K562 (cell line): Measurements from ENCODE around the gene PMCH.

Source experiments
- EP300 ChIP-seq: IDR thresholded peaks from 2 replicates; pipeline ENCODE4 v1.6.1; 2012; ENCODE audit warnings: low read length, improper control_type of control experiment
- POLR2A ChIP-seq: fragments of 450-650 bp; conservative IDR thresholded peaks from 2 replicates; pipeline ENCODE4 v1.6.1; 2016
- POLR2AphosphoS5 ChIP-seq: IDR thresholded peaks from 2 replicates; pipeline ENCODE4 v1.6.1; 2011; ENCODE audit warnings: mild to moderate bottlenecking, low read depth, low read length, moderate library complexity; ENCODE audit not compliant: control insufficient read depth, insufficient read depth
- PURB ChIP-seq: sonication (generic); formaldehyde crosslinking; IDR thresholded peaks from 2 replicates; pipeline ENCODE4 v1.9.0; 2021; ENCODE audit warnings: low read depth, mild to moderate bottlenecking, missing genetic modification reagents
- TF ChIP-seq, protein P1 (sequence below), 2 experiments: fragments of 450-650 bp; IDR thresholded peaks; 2 replicates each; pipeline ENCODE4 v1.6.1; 2016; ENCODE audit warnings: mild to moderate bottlenecking in 2 of 2, borderline replicate concordance in 1 of 2, low read depth in 1 of 2, moderate library complexity in 1 of 2
- TF ChIP-seq, protein P2 (sequence below), 3 experiments: IDR thresholded peaks in 2 of 3; conservative IDR thresholded peaks in 1 of 3; 2 replicates each; pipeline ENCODE4 v1.5.1; 2011 to 2012; ENCODE audit warnings: low read length in 3 of 3, mild to moderate bottlenecking in 3 of 3, control low read depth in 2 of 3, improper control_type of control experiment in 1 of 3, inconsistent platforms in 1 of 3, low read depth in 1 of 3, mixed read lengths in 1 of 3, moderate library complexity in 1 of 3; ENCODE audit not compliant: insufficient read depth in 2 of 3
- TF ChIP-seq, protein P3 (sequence below): fragments of 250-450 bp; sonication (Bioruptor Pico); IDR thresholded peaks from 2 replicates; pipeline ENCODE4 v1.4.0; 2020; ENCODE audit warnings: mild to moderate bottlenecking

DNA sequence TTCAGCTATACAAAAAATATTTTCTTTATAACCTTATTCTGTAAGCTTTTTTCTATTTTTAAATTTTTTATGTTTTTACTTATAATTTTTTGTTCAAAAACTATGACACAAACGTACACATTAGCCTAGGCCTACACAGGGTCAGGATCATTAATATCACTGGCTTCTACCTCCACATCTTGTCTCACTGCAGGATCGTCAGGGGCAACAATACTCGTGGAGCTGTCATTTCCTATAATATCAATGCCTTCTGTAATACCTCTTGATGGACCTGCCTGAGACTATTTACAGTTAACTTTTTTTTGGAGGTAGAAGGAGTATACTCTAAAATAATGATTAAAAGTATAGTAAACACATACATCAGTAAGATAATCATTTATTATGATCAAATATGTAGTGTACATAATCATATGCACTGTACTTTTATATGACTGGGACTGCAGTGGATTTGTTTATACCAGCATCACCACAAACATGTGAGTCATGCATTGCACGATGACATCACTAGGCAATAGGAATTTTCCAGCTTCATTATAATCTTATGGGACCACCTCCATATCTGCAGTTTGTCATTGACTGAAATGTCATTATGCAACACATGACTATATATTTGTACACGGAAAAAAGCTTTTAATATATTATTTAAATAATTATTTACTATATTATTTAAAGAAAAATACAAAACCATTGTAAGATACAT, 18.5 kb upstream of the PMCH start:
- TF ChIP-seq, protein P1, sequence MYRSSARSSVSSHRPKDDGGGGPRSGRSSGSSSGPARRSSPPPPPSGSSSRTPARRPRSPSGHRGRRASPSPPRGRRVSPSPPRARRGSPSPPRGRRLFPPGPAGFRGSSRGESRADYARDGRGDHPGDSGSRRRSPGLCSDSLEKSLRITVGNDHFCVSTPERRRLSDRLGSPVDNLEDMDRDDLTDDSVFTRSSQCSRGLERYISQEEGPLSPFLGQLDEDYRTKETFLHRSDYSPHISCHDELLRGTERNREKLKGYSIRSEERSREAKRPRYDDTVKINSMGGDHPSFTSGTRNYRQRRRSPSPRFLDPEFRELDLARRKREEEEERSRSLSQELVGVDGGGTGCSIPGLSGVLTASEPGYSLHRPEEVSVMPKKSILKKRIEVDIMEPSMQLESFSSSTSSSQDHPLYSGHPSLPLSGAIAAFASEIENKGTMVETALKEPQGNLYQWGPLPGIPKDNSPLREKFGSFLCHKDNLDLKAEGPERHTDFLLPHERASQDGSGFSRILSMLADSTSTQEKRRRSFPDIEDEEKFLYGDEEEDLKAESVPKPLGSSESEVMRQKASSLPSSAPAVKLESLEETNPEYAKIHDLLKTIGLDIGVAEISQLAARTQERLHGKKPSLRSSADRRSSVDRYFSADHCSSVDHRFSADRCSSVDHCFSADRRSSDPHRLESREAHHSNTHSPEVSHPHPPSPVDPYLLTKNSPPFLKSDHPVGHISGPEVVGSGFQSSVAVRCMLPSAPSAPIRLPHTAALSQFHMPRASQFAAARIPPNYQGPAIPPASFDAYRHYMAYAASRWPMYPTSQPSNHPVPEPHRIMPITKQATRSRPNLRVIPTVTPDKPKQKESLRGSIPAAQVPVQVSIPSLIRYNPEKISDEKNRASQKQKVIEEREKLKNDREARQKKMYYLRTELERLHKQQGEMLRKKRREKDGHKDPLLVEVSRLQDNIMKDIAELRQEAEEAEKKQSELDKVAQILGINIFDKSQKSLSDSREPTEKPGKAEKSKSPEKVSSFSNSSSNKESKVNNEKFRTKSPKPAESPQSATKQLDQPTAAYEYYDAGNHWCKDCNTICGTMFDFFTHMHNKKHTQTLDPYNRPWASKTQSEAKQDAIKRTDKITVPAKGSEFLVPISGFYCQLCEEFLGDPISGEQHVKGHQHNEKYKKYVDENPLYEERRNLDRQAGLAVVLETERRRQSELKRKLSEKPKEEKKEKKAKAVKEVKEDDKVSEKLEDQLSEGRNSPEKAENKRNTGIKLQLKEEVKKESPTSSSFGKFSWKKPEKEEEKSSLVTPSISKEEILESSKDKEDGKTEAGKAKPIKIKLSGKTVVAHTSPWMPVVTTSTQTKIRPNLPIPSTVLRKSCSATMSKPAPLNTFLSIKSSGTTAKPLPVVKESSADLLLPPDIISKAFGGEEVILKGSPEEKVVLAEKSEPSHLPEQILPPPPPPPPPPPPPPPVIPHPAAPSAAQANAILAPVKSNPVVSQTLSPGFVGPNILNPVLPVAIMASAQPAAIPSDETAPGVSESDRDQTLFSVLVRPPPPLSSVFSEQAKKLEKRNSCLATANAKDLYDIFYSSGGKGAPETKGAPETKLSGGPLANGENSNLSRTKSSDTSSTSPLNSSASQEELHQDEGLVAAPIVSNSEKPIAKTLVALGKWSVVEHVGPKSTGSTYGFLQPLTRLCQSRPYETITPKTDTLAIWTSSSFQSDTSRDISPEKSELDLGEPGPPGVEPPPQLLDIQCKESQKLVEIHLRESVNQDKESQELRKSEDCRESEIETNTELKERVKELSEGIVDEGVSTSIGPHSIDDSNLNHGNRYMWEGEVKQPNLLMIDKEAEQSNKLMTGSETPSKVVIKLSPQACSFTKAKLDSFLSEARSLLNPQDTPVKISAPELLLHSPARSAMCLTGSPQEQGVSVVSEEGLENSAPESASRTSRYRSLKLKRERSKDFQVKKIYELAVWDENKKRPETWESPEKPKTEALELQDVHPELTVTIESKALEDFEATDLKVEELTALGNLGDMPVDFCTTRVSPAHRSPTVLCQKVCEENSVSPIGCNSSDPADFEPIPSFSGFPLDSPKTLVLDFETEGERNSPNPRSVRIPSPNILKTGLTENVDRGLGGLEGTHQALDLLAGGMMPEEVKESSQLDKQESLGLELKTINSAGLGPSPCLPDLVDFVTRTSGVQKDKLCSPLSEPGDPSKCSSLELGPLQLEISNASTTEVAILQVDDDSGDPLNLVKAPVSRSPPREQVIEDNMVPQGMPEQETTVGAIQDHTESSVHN (IDR thresholded peaks at IDR 0.05; ENCODE audit: borderline replicate concordance in 1 of 2, low read depth in 1 of 2): no peak
- TF ChIP-seq, protein P2, sequence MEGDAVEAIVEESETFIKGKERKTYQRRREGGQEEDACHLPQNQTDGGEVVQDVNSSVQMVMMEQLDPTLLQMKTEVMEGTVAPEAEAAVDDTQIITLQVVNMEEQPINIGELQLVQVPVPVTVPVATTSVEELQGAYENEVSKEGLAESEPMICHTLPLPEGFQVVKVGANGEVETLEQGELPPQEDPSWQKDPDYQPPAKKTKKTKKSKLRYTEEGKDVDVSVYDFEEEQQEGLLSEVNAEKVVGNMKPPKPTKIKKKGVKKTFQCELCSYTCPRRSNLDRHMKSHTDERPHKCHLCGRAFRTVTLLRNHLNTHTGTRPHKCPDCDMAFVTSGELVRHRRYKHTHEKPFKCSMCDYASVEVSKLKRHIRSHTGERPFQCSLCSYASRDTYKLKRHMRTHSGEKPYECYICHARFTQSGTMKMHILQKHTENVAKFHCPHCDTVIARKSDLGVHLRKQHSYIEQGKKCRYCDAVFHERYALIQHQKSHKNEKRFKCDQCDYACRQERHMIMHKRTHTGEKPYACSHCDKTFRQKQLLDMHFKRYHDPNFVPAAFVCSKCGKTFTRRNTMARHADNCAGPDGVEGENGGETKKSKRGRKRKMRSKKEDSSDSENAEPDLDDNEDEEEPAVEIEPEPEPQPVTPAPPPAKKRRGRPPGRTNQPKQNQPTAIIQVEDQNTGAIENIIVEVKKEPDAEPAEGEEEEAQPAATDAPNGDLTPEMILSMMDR (IDR thresholded peaks at IDR 0.05 in 2 of 3, conservative IDR thresholded peaks at IDR 0.05 in 1 of 3; ENCODE audit: insufficient read depth in 2 of 3, low read depth in 1 of 3, low read length in 3 of 3): no peak
- TF ChIP-seq PURB (CRISPR knock-in tag) (no peak), POLR2A (no peak), POLR2AphosphoS5 (no peak), EP300 (no peak)
- TF ChIP-seq, protein P3, sequence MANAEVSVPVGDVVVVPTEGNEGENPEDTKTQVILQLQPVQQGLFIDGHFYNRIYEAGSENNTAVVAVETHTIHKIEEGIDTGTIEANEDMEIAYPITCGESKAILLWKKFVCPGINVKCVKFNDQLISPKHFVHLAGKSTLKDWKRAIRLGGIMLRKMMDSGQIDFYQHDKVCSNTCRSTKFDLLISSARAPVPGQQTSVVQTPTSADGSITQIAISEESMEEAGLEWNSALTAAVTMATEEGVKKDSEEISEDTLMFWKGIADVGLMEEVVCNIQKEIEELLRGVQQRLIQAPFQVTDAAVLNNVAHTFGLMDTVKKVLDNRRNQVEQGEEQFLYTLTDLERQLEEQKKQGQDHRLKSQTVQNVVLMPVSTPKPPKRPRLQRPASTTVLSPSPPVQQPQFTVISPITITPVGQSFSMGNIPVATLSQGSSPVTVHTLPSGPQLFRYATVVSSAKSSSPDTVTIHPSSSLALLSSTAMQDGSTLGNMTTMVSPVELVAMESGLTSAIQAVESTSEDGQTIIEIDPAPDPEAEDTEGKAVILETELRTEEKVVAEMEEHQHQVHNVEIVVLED: no peak
